Mucosa of descending colon (tissue), 3 donors: ENCODE results near the gene TEAD4. TPM values are rescaled to one million over a fixed set of nuclear protein-coding genes. Genes with fewer than 3 reads are reported as not detected.

Experiments used
- ATAC-seq: fragments of 200-7000 bp; cut with Tn5 transposase; one replicate; pipeline ENCODE4 v1.9.1; 2020; ENCODE audit warnings: mild to moderate bottlenecking, moderate library complexity
- DNase-seq, 3 donors: peaks; one replicate each; pipeline ENCODE4 v3.0.0-alpha.2; 2020
- H3K36me3 ChIP-seq: fragments of 200-600 bp; one replicate; pipeline ENCODE4 v1.8.0; 2021; ENCODE audit warnings: low read depth, mild to moderate bottlenecking
- H3K4me1 ChIP-seq: fragments of 200-600 bp; one replicate; pipeline ENCODE4 v1.8.0; 2021; ENCODE audit warnings: low read depth, mild to moderate bottlenecking
- H3K4me3 ChIP-seq: fragments of 200-600 bp; one replicate; pipeline ENCODE4 v1.8.0; 2021; ENCODE audit warnings: mild to moderate bottlenecking
- H3K9me3 ChIP-seq: fragments of 200-600 bp; one replicate; pipeline ENCODE4 v1.8.0; 2021; ENCODE audit warnings: mild to moderate bottlenecking
- CTCF ChIP-seq: fragments of 200-600 bp; IDR thresholded peaks from one replicate; pipeline ENCODE4 v1.8.0; 2022; ENCODE audit warnings: antibody characterized with exemption, mild to moderate bottlenecking
- intact Hi-C, 2 donors: fragments of 100-400 bp; cut with DNase I in 1 of 2; cut with micrococcal nuclease in 1 of 2; formaldehyde crosslinking; loops; one replicate each; pipeline versions ENCODE4 v1.11.0 to v1.11.1; 2022; cut with DNase I, micrococcal nuclease
- long read RNA-seq, 2 donors: library from polyadenylated mRNA; unstranded; transcript quantifications; one replicate each; pipeline ENCODE4 v2.0.0, GENCODE V29; 2019 to 2021
- total RNA-seq, 3 donors: library from RNA; stranded (reverse); fragmentation: NEBNext Ultra II Directional in 2 of 3; extraction: Animal tissue kit (Norgen Biotek cat#: 25700) in 2 of 3; gene quantifications; one replicate each; pipeline versions ENCODE4 v1.2.1 to v1.2.4, GENCODE V29; 2021 to 2023
- donor health status: DM: no; HTN: no; CAD: no; lungs with moderate emphysema.
- donor health status: DM: no; HTN: no; CAD: no.
- donor health status: DM: no; HTN: yes; CAD: no.

The TEAD4 gene
- total RNA-seq, result 10 to 100 TPM in 1 of 3 donors, 1 to 10 TPM in 2; 4.6 to 11.3 (median 6.5) TPM
- long read RNA-seq, donor 1, partial matches to known transcripts, result 4 of 9 reads
- long read RNA-seq, donor 1, other reads (novel, unspliced or antisense), result 1 of 9 reads
- long read RNA-seq, donor 2, result 0 reads

DNA sequence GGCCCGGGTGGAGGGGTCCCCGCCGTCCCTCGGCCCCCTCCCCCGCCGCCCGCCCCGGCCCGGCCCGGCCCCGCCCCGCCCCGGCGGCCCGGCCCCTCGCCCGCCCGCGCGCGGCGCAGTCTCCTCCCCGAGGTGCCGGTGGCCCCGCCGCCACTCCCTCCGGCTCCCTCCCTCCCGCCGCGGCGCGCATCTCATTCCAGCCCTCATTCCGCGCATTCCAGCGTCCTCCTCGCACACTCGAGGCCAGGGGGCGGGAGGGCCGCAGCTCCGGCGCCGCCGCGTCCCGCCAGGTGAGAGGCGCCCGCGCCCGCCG lies at the start of gene TEAD4:
Gene TEAD4 (plus strand): TSS at position 206 of the 313 bp plus-strand sequence.
- TF ChIP-seq CTCF, result no peak
- DNase-seq (peak; percentile 64 to 82 (median 76)), ATAC-seq (peak; percentile 78)
- H3K9me3 ChIP-seq, result no peaks in the 10 kb centered on the region
- peak within 1 kb of the TSS; percentile 24 for H3K4me3 ChIP-seq
- no peaks in the 10 kb centered on the region for H3K36me3 ChIP-seq
- H3K4me1 ChIP-seq, result peaks cover 13% of the 10 kb centered on the region
- intact Hi-C loops, result no loop called here

DNA sequence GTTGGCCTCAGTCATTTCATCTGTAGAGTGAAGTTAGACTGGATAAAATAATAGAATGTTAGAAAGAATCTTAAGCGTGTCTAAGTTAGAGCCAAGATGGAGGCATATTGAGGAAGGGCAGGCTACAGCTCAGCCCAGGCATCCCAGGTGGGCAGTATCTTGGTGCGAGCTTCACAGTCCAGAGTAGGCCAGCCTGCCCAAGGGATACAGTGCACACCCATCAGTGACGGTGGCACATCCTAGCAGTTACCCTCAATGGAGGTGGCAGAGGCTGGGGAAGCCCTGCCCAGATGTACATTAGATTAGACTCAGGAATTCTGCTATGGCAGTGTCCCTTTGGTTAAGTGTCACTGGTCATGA lies 47.0 kb upstream of the TEAD4 start:
- Histone ChIP-seq H3K4me1 (no peaks in the 10 kb centered on the region), H3K9me3 (no peaks in the 10 kb centered on the region), H3K4me3 (no peak overlapping the region), H3K36me3 (no peaks in the 10 kb centered on the region)
- ATAC-seq, result no peak
- intact Hi-C loops, result no loop called here
- no peak for TF ChIP-seq CTCF
- DNase-seq, result no peak

- no peak for ATAC-seq
- DNase-seq, result no peak
- no peak for TF ChIP-seq CTCF
- Histone ChIP-seq H3K9me3 (no peaks in the 10 kb centered on the region), H3K36me3 (no peaks in the 10 kb centered on the region), H3K4me1 (no peaks in the 10 kb centered on the region), H3K4me3 (no peak overlapping the region)
- intact Hi-C loops, result no loop called here
Measured at GRCh38 chr12:2919249-2919648, 39.9 kb upstream of the TEAD4 start.

DNA sequence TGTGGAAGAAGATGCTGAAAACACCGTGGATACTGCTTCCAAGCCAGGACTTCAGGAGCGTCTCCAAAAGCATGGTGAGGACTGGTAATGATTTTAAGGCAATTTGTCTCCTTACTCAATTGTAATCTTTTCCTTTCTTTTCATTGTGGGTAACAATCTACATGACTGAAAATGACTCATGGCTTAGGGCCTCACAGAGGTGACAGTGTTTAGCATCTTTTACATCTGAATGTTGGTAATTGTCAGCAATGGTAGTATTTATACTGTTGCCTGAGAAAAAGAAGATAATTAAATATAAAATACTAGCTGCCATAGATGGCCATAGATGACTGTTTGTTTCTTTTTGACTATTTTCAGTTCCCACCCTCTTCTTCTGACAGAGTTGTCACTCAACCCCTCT lies 36.9 kb upstream of the TEAD4 start:
- DNase-seq, result no peak
- TF ChIP-seq CTCF, result no peak
- no peak for ATAC-seq
- Histone ChIP-seq H3K4me3 (no peak overlapping the region), H3K36me3 (no peaks in the 10 kb centered on the region), H3K9me3 (no peaks in the 10 kb centered on the region), H3K4me1 (no peaks in the 10 kb centered on the region)
- intact Hi-C loops, result no loop called here

DNA sequence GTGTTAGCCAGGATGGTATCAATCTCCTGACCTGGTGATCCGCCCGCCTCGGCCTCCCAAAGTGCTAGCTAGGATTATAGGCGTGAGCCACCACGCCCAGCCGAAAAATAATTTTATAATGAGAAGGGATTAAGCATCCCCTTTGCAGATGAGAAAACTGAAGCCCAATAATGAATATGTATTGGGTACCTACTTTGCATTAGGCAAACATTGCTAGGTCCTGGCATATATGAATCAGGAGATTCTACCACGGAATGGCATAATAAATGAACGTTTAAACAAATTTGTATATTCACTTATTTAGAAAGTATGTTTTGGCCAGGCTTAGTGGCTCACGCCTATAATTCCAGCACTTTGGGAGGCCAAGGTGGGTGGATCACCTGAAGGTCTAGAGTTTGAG lies 36.1 kb upstream of the TEAD4 start:
- no peak for ATAC-seq
- no peaks in the 10 kb centered on the region for H3K9me3 ChIP-seq
- no peak for TF ChIP-seq CTCF
- DNase-seq, result no peak
- H3K4me3 ChIP-seq, result no peak overlapping the region
- intact Hi-C loops, result no loop called here
- H3K36me3 ChIP-seq, result no peaks in the 10 kb centered on the region
- no peaks in the 10 kb centered on the region for H3K4me1 ChIP-seq

DNA sequence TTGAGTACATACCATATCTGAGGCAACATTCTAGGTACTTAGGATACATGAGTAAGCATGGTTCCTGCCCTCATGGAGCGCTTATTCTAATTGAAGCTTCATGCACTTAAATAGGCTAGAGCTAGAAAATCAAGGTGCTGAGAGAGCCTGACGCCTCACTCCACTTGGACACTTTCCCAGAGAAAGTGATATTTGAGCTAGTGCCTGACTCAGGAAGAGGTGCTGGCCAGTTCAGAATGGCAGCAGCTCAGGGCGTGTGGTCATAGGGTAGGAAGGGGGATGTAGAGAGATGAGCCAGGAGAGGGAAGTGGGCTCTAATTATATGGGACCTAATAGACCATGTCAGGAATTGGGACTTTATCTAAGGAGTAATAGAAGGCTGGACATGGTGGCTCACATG lies 35.2 kb upstream of the TEAD4 start:
- no peak for TF ChIP-seq CTCF
- intact Hi-C loops, result no loop called here
- H3K36me3 ChIP-seq, result no peaks in the 10 kb centered on the region
- DNase-seq, result no peak
- no peak overlapping the region for H3K4me3 ChIP-seq
- H3K4me1 ChIP-seq, result no peaks in the 10 kb centered on the region
- ATAC-seq, result no peak
- no peaks in the 10 kb centered on the region for H3K9me3 ChIP-seq
